Left lung (tissue), 10 donors: ENCODE results near the gene PHACTR4. TPM values are rescaled to one million over a fixed set of nuclear protein-coding genes. Genes with fewer than 3 reads are reported as not detected.

ENCODE experiments used
- ATAC-seq: fragments of 200-7000 bp; cut with Tn5 transposase; one replicate; pipeline ENCODE4 v1.9.1; 2020; ENCODE audit warnings: moderate library complexity
- DNase-seq, 4 donors: peaks; one replicate each; pipeline ENCODE4 v3.0.0-alpha.2; 2013 to 2020
- H3K27ac ChIP-seq, 2 donors: fragments of 200-600 bp; sonication (generic) in 1 of 2; one replicate each; pipeline versions ENCODE4 v1.5.0 to v1.8.0; 2020 to 2021
- H3K27me3 ChIP-seq, 2 donors: fragments of 200-600 bp; sonication (generic) in 1 of 2; one replicate each; pipeline versions ENCODE4 v1.5.0 to v1.8.0; 2020 to 2021
- H3K36me3 ChIP-seq, 2 donors: fragments of 200-600 bp; sonication (generic) in 1 of 2; one replicate each; pipeline versions ENCODE4 v1.5.0 to v1.8.0; 2020 to 2021
- H3K4me1 ChIP-seq, 2 donors: fragments of 200-600 bp; one replicate each; pipeline ENCODE4 v1.8.0; 2021
- H3K4me3 ChIP-seq, 2 donors: fragments of 200-600 bp; sonication (generic) in 1 of 2; one replicate each; pipeline versions ENCODE4 v1.5.0 to v1.8.0; 2020 to 2021; ENCODE audit warnings: mild to moderate bottlenecking in 1 of 2
- H3K9me3 ChIP-seq, 2 donors: fragments of 200-600 bp; sonication (generic) in 1 of 2; one replicate each; pipeline versions ENCODE4 v1.5.0 to v1.8.0; 2020 to 2021
- CTCF ChIP-seq, 2 donors: fragments of 200-600 bp; sonication (generic) in 1 of 2; IDR thresholded peaks; one replicate each; pipeline versions ENCODE4 v1.5.0 to v1.8.0; 2021; ENCODE audit warnings: antibody characterized with exemption in 2 of 2
- intact Hi-C, 2 donors: fragments of 100-400 bp; cut with DNase I; formaldehyde crosslinking; loops; one replicate each; pipeline versions ENCODE4 v1.11.2 to v1.14.2; 2022
- polyA plus RNA-seq, 6 donors: library from polyadenylated mRNA; unstranded; fragments of 120-200 nt; gene quantifications; one replicate each; pipeline ENCODE4 v1.2.1, GENCODE V29; 2013; ENCODE audit not compliant: insufficient read length in 6 of 6
- total RNA-seq, 2 donors: library from RNA; stranded (reverse); fragmentation: NEBNext Ultra II Directional; extraction: Animal tissue kit (Norgen Biotek cat#: 25700); gene quantifications; one replicate each; pipeline ENCODE4 v1.2.1, GENCODE V29; 2021
- donor health status: DM: no; HTN: yes; CAD: no.
- donor health status: DM: no; HTN: no; CAD: no.

The PHACTR4 gene
- total and polyA plus RNA-seq, 8 donors = 39.7 to 73.8 (median 65.6) TPM

DNA sequence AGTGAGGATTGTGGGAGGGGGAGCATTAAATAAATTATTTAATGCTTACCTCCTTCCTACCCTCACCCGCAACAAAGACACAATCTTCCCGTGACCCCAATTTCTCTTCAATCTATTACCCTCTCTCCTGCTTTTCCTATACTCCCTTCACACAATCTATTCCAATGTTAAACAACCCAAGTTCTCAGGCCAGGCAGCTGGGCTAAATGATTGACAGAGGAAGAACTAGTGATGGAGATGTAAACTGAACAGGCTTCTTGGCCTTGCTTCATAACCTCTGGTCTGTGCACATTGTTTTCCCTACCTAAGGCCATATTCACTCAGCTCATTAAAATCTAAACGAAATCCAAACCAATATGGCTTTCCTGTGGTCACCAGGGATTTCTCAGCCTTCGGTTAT is 132.4 kb downstream of the PHACTR4 start:
- Histone ChIP-seq H3K4me1 (peaks cover 0 to 8% of the 10 kb centered on the region in 2 donors), H3K36me3 (peaks cover 0 to 19% of the 10 kb centered on the region in 2 donors), H3K27ac (no peak overlapping the region), H3K9me3 (no peaks in the 10 kb centered on the region), H3K4me3 (no peak overlapping the region), H3K27me3 (no peaks in the 10 kb centered on the region)
- ATAC-seq (no peak), DNase-seq (no peak)
- intact Hi-C loops = no loop called here
- no peak for TF ChIP-seq CTCF (IDR thresholded peaks at IDR 0.05)

DNA sequence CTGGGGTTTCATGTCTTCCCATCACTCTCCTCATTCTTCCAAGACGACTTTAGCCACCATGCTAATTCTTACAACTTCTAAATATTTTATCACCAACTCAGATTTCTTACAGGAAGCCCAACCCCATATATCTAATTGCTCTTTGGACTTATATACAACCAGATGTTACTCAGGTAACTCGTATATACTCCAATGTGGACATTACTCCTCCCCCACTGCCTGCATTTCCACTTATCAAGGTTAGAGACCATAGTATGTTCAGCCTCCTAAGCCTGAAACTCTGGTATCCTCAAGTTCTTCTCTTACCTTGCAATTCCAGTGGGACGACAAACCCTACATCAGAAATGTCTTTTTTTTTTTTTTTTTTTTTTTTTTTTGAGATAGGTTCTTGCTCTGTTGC is 133.6 kb downstream of the PHACTR4 start:
- Histone ChIP-seq H3K4me1 (peaks cover 8 to 14% of the 10 kb centered on the region in 2 donors), H3K9me3 (no peaks in the 10 kb centered on the region), H3K27ac (no peak overlapping the region), H3K36me3 (peaks cover 0 to 19% of the 10 kb centered on the region in 2 donors), H3K27me3 (no peaks in the 10 kb centered on the region), H3K4me3 (no peak overlapping the region)
- intact Hi-C loops = no loop called here
- no peak for DNase-seq
- no peak for TF ChIP-seq CTCF (IDR thresholded peaks at IDR 0.05)
- ATAC-seq = no peak

DNA sequence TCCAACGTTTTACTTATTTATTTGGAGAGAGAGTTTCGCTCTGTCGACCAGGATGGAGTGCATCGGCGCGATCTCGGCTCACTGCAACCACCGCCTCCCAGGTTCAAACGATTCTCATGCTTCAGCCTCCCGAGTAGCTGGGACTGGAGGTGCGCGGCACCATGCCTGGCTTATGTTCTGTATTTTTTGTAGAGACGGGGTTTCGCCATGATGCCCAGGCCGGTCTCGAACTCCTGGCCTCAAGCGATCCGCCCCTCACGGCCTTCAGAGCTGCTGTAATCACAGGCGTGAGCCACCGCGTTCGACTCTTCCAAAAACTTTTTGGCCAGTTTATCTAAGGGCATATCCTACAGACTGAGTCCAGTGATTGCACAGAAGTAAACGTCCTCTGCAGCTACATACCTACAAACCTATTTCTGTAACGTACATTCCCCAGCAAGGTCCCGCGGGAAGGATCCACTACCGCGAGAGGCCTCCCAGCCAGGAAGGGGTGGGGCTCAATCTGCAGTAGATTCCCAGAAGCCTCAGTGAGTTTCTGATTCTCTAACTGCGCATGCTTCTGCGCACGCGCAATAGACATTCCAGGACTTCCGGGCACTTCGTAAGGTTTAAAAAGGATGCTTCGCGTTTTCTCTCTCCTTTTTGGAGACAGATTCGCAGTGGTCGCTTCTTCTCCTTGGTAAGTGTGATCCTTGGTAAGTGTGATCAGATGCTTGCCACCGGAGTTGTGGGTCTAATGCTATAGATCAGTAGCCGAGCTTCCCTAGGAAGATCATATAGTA is 136.1 kb downstream of the PHACTR4 start, which contains the start of gene RCC1:
Gene RCC1, plus strand, starts transcription at position 638 of the 782 bp plus-strand sequence. CDS start 23,824 bp downstream, outside the sequence.
- ATAC-seq = peak; percentile 89
- peak within 1 kb of the TSS; percentile 83 to 92 for H3K27ac ChIP-seq
- intact Hi-C loops = no loop called here
- DNase-seq = peak; percentile 95 to 99 (median 98)
- peaks cover 0 to 40% of the 10 kb centered on the region in 2 donors for H3K36me3 ChIP-seq
- no peaks in the 10 kb centered on the region for H3K27me3 ChIP-seq
- TF ChIP-seq CTCF (IDR thresholded peaks at IDR 0.05) = no peak
- peak within 1 kb of the TSS; percentile 61 to 79 for H3K4me3 ChIP-seq
- H3K9me3 ChIP-seq = no peaks in the 10 kb centered on the region
- H3K4me1 ChIP-seq = peaks cover 27 to 38% of the 10 kb centered on the region in 2 donors

- Histone ChIP-seq H3K27ac (peak overlapping the region; percentile 83 to 92), H3K4me1 (peaks cover 29 to 48% of the 10 kb centered on the region in 2 donors)
- intact Hi-C loops = no loop called here
These were observed 137.3 kb downstream of the PHACTR4 start for GRCh38 chr1:28506907-28507246.

More at GRCh38 chr1:28506907-28507246, 137.3 kb downstream of the PHACTR4 start:
- no peak for TF ChIP-seq CTCF (IDR thresholded peaks at IDR 0.05)
- Histone ChIP-seq H3K4me3 (peak overlapping the region; percentile 61 to 79), H3K36me3 (peaks cover 0 to 53% of the 10 kb centered on the region in 2 donors), H3K9me3 (no peaks in the 10 kb centered on the region), H3K27me3 (no peaks in the 10 kb centered on the region)
- ATAC-seq = no peak
- no peak for DNase-seq
